A673 (cell line): ENCODE results near the gene CCDC78. TPM values are rescaled to one million over a fixed set of nuclear protein-coding genes. Genes with fewer than 3 reads are reported as not detected.

ENCODE experiments used
- BruUV-seq: library from RNA; stranded (reverse); fragments of 400-500 nt; replicated peaks from 2 replicates; lab custom pipeline; 2021; lab: Mats Ljungman, UMichigan
- CTCF ChIA-PET: fragments of 300-600 bp; sonication (Branson Sonifier 250); formaldehyde crosslinking; loops from one replicate; lab custom pipeline; 2022; ENCODE audit warnings: antibody characterized with exemption; lab: Charles Lee
- POLR2A ChIA-PET: fragments of 300-600 bp; sonication (Branson Sonifier 250); formaldehyde crosslinking; loops from one replicate; lab custom pipeline; 2022; ENCODE audit warnings: antibody characterized with exemption; ENCODE audit not compliant: low non-redundant PET; lab: Charles Lee
- DNase-seq: peaks from one replicate; pipeline ENCODE4 v3.0.0-alpha.2; 2015; ENCODE audit warnings: low spot score
- H3K27ac ChIP-seq: fragments of 200-600 bp; sonication (generic); 2 replicates; pipeline ENCODE4 v1.5.1; 2016; ENCODE audit warnings: mixed run types, low read depth, mild to moderate bottlenecking, mixed read lengths, antibody characterized with exemption, low read length; ENCODE audit not compliant: poor library complexity, severe bottlenecking
- H3K27me3 ChIP-seq: fragments of 200-600 bp; sonication (generic); replicated peaks from 2 replicates; pipeline ENCODE4 v1.6.1; 2017; ENCODE audit warnings: mixed run types, low read depth, mild to moderate bottlenecking, mixed read lengths, antibody characterized with exemption, low read length; ENCODE audit not compliant: insufficient read depth, poor library complexity
- H3K36me3 ChIP-seq: fragments of 200-600 bp; sonication (generic); 2 replicates; pipeline ENCODE4 v1.6.1; 2016; ENCODE audit warnings: mixed run types, mild to moderate bottlenecking, mixed read lengths, antibody characterized with exemption, low read length; ENCODE audit not compliant: insufficient read depth, poor library complexity, severe bottlenecking
- H3K4me1 ChIP-seq: fragments of 200-600 bp; sonication (generic); 2 replicates; pipeline ENCODE4 v1.6.1; 2017; ENCODE audit warnings: mixed run types, mild to moderate bottlenecking, mixed read lengths, antibody characterized with exemption, low read length; ENCODE audit not compliant: insufficient read depth, poor library complexity, severe bottlenecking
- H3K4me3 ChIP-seq: fragments of 200-600 bp; sonication (generic); 2 replicates; pipeline ENCODE4 v1.5.1; 2016; ENCODE audit warnings: low read depth, mixed run types, mild to moderate bottlenecking, mixed read lengths, low read length; ENCODE audit not compliant: poor library complexity, severe bottlenecking
- H3K9me3 ChIP-seq: fragments of 200-600 bp; sonication (generic); 2 replicates; pipeline ENCODE4 v1.6.1; 2016; ENCODE audit warnings: mixed run types, low read depth, mild to moderate bottlenecking, mixed read lengths, antibody characterized with exemption, low read length; ENCODE audit not compliant: poor library complexity, severe bottlenecking
- EZH2 ChIP-seq: fragments of 200-600 bp; sonication (generic); IDR thresholded peaks from 2 replicates; pipeline ENCODE4 v1.6.1; 2017; ENCODE audit warnings: borderline replicate concordance, low read depth, mild to moderate bottlenecking, mixed read lengths, antibody characterized with exemption, low read length; ENCODE audit not compliant: poor library complexity, severe bottlenecking
- intact Hi-C: fragments of 100-400 bp; cut with micrococcal nuclease; formaldehyde crosslinking; loops from one replicate; pipeline ENCODE4 v1.10.0; 2022; ENCODE audit not compliant: unreplicated experiment
- total RNA-seq: library from RNA; stranded (reverse); gene quantifications from 2 replicates; pipeline ENCODE4 v1.2.3, GENCODE V29; 2021
- TF ChIP-seq, protein P1 (sequence below): fragments of 300-800, 200-600 bp; sonication (generic); conservative IDR thresholded peaks from 2 replicates; pipeline ENCODE4 v1.5.1; 2017; ENCODE audit warnings: low read depth, mild to moderate bottlenecking, antibody characterized with exemption, low read length, moderate library complexity, mixed read lengths

The CCDC78 gene
- total RNA-seq, 1 experiment from 2014 or later, result 0.28 TPM

DNA sequence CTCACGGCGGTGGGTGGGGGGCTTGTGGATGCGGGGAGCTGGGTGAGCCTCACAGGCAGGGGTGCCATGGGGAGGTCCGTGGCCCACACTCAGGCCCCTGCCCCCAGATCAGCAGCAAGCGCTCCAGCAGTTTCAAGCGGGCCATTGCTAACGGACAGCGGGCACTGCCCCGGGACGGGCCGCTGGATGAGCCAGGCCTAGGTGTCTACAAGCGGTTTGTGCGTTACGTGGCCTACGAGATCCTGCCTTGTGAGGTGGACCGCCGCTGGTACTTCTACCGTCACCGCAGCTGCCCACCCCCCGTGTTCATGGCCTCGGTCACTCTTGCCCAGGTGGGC, 49.7 kb downstream of the CCDC78 start:
- Histone ChIP-seq H3K9me3 (no peaks in the 10 kb centered on the region), H3K27ac (no peak overlapping the region), H3K4me3 (no peak overlapping the region), H3K36me3 (peaks cover 25% of the 10 kb centered on the region), H3K27me3 (no peaks in the 10 kb centered on the region), H3K4me1 (peaks cover 23% of the 10 kb centered on the region)
- intact Hi-C loops, result no loop called here
- no TSS peak for BruUV-seq
- ChIA-PET POLR2A (no interaction called here), CTCF (interaction anchor here (0.6 kb wide), 1 partner anchor 63 kb away, joined by 5 read pairs; no protein-coding TSS in a partner anchor)
- DNase-seq, result no peak
- no peak for TF ChIP-seq EZH2
- TF ChIP-seq, protein P1, sequence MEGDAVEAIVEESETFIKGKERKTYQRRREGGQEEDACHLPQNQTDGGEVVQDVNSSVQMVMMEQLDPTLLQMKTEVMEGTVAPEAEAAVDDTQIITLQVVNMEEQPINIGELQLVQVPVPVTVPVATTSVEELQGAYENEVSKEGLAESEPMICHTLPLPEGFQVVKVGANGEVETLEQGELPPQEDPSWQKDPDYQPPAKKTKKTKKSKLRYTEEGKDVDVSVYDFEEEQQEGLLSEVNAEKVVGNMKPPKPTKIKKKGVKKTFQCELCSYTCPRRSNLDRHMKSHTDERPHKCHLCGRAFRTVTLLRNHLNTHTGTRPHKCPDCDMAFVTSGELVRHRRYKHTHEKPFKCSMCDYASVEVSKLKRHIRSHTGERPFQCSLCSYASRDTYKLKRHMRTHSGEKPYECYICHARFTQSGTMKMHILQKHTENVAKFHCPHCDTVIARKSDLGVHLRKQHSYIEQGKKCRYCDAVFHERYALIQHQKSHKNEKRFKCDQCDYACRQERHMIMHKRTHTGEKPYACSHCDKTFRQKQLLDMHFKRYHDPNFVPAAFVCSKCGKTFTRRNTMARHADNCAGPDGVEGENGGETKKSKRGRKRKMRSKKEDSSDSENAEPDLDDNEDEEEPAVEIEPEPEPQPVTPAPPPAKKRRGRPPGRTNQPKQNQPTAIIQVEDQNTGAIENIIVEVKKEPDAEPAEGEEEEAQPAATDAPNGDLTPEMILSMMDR, result no peak

DNA sequence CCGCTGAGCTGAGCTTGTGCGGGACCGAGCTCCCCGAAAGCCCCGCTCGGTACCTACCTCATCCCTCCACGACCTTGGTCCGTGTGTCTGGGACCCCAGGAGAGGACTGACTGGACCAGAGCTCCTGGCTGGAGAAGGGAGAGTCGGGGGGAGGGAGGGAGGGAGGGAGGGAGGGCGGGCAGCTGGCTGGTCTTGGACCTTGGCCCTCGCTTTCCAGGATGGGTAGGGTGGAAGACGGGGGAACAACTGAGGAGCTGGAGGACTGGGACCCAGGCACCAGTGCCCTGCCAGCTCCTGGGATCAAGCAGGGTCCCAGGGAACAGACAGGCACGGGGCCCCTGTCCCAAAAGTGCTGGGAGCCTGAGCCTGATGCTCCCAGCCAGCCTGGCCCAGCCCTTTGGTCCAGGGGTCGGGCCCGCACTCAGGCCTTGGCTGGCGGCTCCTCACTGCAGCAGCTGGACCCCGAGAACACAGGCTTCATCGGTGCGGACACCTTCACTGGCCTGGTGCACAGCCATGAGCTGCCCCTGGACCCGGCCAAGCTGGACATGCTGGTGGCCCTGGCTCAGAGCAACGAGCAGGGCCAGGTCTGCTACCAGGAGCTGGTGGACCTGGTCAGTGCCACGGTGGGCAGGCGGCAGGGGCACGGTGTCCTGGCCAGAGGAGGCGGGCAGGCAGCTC, 50.2 kb downstream of the CCDC78 start:
- intact Hi-C loops, result no loop called here
- H3K36me3 ChIP-seq, result peaks cover 26% of the 10 kb centered on the region
- H3K27me3 ChIP-seq, result no peaks in the 10 kb centered on the region
- POLR2A ChIA-PET, result no interaction called here
- no peaks in the 10 kb centered on the region for H3K9me3 ChIP-seq
- no peak for TF ChIP-seq EZH2
- TF ChIP-seq, protein P1, result no peak
- H3K27ac ChIP-seq, result no peak overlapping the region
- CTCF ChIA-PET, result interaction anchor here (0.6 kb wide), 1 partner anchor 64 kb away, joined by 5 read pairs; no protein-coding TSS in a partner anchor
- H3K4me1 ChIP-seq, result peaks cover 18% of the 10 kb centered on the region
- no peak for DNase-seq
- no TSS peak for BruUV-seq
- peak overlapping the region; percentile 43 for H3K4me3 ChIP-seq

DNA sequence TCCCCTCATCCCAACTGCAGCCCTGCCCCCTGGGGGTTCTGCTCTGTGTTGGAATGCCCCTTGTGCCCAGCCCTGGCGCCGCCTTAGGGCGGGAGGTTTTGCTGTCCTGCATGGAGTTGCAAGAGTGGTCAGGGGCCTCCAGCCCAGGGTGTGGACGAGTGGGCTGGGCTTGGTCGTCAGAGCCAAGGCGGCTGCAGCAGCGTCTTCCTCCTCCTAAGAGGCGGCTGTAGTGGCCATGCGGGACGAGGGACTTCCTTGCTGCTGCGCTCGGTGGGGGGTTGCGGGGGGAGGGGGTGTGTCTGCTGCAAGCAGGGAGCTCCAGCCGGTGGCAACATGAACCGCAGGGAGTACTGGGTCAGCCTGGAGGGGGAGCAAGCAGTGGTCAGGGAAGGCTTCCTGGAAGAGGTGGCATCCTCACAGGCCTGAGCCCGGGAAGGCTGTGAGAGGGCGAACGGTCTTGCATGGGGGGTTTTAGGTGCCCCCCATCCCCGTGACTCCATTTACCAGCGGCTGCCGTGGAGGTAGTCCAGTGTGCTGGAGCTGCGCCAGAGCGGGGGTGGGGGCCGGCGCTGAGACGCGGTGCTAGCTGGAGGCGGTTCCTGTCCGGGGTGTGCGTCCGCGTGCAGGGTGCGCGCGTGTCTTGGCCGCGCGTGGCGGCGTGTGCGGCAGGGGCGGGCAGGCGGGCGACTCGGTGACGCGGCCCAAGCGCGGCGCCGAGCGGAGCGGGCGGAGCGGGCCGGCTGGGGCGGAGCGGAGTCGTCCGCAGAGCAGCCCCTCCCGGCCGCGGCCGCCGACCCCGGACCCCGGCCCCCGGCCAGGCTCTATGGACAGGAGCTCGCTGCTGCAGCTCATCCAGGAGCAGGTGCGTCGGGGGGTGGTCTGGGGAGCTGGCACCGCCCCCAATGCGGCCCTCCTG, 51.0 kb downstream of the CCDC78 start, which contains the start of gene RHBDL1:
Gene RHBDL1, plus strand, starts transcription at position 704 of the 916 bp plus-strand sequence. Its CDS starts 120 bp downstream, at position 824.
- BruUV-seq, result no TSS peak
- H3K4me3 ChIP-seq, result peak within 1 kb of the TSS; percentile 43

More for the DNA sequence above, 51.0 kb downstream of the CCDC78 start, which contains the start of gene RHBDL1:
- Histone ChIP-seq H3K4me1 (peaks cover 16% of the 10 kb centered on the region), H3K27ac (no peak within 1 kb of the TSS), H3K9me3 (no peaks in the 10 kb centered on the region), H3K27me3 (no peaks in the 10 kb centered on the region), H3K36me3 (peaks cover 34% of the 10 kb centered on the region)
- CTCF ChIA-PET, result interaction anchor here (0.6 kb wide), 1 partner anchor 174 kb away, joined by 9 read pairs; no protein-coding TSS in a partner anchor
- intact Hi-C loops, result no loop called here
- TF ChIP-seq, protein P1, result no peak
- no peak for TF ChIP-seq EZH2
- DNase-seq, result peak; percentile 69
- POLR2A ChIA-PET, result no interaction called here
